HG02943 (cell line): ENCODE measurements around the gene MTX2.
"Not testable (repeated sequence)": the region's sequence is repeated elsewhere in the genome, so short reads cannot be mapped to it uniquely, and the experiment has no call there.

Experiments used
- ATAC-seq: cut with Tn5 transposase; IDR thresholded peaks from one replicate; pipeline ENCODE4 v1.9.1; 2021; ENCODE audit warnings: mild to moderate bottlenecking, low read depth, moderate library complexity; ENCODE audit not compliant: unreplicated experiment

Gene MTX2

GRCh38 chr2:176284461-176285049 lies 15.3 kb downstream of the MTX2 start:
- ATAC-seq, result no peak

- ATAC-seq, result no peak
These were observed 16.1 kb downstream of the MTX2 start for GRCh38 chr2:176285321-176285720.

GRCh38 chr2:176291335-176291734 lies 22.1 kb downstream of the MTX2 start:
- no peak for ATAC-seq

DNA sequence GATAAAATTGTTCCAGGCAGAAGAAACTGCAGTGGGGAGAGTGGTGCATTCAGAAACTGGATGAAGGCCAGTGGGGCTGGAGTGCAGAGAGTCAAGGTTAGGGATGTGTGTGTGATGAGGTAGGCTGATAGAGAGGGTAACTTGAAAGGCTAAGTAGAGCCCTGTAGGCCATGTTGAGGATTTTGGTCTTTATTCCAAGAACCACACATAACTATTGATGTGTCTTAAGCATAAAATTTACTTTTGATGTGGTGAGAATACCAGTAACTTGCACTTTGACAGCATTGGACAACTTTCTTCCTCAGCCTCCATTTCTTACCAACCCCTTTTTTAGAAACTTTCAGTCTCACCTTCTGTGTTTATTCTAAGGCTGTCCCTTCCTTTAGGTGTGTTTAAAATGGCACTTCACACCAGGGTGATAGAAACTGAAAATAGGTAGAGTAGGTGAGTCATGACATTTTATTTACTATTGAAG lies 22.6 kb downstream of the MTX2 start:
- peak; percentile 78 for ATAC-seq

DNA sequence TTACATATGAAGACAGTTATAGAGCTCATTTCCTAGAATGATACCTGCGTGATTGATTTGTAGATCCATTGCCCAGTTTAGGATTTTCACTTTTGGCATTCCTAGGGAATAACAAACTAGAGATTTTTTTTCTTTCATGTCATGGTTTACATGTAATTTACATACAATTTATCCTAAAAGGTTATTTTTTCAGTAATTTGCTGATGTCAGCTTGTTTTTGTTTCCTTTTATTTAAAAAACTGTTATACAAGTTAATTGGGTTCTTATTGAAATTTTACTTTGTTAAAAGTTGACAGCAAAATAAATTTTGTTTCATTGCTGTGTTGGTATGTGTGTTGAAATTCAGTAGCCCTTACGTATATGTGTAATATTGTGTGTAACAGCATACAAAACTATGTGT lies 23.4 kb downstream of the MTX2 start:
- no peak for ATAC-seq

DNA sequence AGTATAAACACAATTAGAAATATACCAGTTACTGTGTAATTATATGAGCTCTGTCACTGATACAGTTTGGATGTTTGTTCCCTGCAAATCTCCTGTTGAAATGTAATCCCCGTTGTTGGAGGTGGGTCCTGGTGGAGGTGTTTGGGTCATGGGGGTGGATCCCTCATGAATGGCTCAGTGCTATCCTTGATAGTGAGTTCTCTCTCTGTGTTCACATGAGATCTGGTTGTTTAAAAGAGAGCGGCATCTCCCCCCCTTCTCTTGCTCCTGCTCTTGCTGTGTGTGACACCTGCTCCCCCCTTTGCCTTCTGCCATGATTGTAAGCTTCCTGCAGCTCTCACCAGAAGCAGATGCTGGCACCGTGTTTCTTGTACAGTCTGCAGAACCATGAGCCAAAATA lies 24.1 kb downstream of the MTX2 start:
- no peak for ATAC-seq

DNA sequence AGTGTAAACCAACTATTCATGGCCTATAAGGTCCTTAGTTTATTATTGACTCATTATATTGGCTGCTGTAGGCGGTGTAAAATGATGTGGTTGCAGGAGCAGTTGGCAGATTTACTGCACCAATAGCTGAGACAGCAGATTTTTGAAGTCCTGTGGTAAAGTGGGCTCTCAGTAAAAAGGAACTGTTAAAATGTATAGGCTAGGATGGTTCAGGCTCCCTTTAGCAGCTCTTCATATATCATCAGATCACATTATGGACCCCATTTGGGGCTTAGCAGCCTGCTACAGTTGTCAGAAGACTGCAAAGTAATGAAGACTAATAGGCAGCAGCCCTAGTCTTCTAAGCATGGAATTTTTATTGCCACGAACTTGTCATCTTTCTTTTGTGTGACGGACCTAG lies 27.8 kb downstream of the MTX2 start:
- ATAC-seq, result no peak

- no peak for ATAC-seq
These were observed 28.5 kb downstream of the MTX2 start for GRCh38 chr2:176297737-176298136.

- ATAC-seq, result not testable (repeated sequence)
These were observed 36.8 kb downstream of the MTX2 start for GRCh38 chr2:176306020-176306419.

GRCh38 chr2:176317199-176317598 lies 48.0 kb downstream of the MTX2 start:
- no peak for ATAC-seq

DNA sequence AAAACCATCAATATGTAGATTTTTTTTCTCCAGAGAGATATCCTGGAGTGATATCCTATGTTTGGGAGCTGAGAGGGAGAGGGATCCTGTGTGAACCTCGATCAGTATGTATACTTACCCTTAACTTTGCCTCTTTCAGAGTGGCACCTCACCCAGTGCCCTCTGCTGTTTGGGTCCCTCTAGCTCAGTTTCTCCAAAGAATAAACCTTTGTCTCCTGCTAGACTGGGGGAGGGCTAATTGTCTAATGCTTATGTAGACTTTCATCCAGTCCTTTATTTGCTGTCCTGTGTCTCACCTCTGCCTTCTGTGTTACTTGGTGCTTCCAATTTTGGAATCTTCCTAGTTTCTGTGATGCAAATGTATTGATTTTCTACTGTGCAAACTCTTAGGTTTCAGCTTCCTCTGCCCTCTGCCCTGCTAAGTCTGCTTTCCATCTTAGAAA lies 48.4 kb downstream of the MTX2 start:
- ATAC-seq, result no peak

DNA sequence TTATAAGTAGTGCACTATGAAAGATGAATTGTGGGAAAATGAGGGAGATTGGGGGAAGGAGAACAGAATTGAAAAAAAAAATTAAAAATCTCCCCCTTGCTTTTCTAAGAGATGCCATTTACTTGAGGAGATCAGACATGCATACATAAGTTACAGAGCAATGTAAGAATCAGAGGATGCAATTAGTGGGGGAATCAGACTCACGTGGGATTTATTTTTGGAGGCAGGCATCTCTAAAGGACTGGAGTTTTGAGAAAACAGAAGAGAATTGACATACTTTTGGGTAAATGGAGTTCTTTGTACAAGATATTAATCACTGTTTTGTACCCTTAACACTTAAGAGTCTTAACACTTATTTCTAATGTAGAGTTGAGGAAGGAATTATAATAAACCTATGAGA lies 52.7 kb downstream of the MTX2 start:
- no peak for ATAC-seq

DNA sequence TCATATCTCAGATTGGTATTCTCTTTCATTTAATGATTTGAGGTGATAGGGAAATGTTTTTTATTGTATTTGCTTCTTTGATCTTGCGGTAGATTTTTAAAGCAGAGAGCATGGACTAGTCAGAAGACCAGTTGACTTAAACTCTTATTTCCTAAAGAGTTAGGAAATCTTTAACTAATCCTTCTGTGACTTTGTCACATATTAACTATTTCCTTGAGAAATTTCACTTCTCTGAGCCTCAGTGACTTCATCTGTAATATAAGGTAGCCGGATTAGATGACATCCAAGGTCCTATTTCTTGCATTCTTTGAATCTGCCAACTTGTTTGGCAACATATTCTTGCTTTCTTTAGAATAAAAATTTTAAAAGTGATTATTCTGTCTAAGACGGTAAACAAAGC lies 55.6 kb downstream of the MTX2 start:
- ATAC-seq, result no peak

DNA sequence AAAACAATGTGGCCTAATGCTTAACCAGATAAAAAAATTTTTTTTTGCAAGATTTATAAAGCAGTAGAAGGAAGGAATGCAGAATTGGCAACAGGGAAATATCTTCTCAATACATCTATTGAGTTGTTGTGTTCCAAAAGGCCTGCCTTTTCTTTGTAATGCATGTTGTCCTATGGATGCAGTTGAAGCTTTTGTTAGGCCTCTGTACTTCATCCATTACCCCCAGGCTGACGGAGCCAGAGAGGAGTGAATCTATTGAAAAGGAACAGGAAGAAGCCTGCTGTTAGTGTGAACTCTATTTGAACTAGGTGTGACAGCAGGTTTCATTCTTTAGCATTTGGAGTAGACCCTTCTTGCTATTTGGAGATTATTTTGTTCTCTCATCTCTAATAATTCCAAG lies 56.5 kb downstream of the MTX2 start:
- no peak for ATAC-seq

DNA sequence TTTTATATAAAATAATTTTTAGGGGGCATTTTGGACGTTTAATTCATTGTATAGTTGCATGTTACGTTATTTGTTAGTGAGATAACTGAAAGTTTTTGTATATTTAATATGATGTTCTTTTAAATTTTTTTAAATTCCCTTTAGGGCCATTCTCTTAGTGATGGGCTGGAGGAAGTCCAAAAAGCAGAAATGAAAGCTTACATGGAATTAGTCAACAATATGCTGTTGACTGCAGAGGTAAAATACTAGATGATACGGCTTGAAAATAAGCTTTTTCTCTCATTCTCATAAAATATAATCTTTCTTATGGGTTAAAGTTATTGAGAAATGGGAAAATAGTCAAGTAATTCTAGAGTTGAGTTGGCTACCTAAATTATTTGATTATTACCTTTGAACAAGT lies 58.9 kb downstream of the MTX2 start:
- ATAC-seq, result no peak

GRCh38 chr2:176330612-176331011 lies 61.4 kb downstream of the MTX2 start:
- ATAC-seq, result no peak

DNA sequence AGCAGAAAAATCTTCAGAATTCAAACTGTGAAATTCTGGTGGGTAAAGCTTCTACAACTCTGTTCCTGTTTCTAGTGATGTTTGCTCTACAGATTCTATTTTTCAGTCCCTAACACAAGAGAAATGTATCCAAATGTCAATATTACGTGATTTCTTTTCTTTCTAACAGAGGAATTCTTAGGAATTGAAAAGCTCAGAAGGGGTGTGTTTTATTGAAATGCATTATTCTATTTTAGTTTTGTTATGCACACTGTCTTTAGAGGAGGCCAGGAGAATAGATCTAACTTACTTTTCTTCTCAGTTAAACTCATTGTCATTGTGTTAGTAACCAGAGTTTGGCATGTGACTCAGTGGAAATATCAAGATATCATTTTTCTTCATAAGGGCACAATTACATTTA lies 62.4 kb downstream of the MTX2 start:
- ATAC-seq, result no peak

GRCh38 chr2:176334729-176335128 lies 65.5 kb downstream of the MTX2 start:
- ATAC-seq, result no peak

- ATAC-seq, result no peak
These were observed 69.2 kb downstream of the MTX2 start for GRCh38 chr2:176338395-176338794.

DNA sequence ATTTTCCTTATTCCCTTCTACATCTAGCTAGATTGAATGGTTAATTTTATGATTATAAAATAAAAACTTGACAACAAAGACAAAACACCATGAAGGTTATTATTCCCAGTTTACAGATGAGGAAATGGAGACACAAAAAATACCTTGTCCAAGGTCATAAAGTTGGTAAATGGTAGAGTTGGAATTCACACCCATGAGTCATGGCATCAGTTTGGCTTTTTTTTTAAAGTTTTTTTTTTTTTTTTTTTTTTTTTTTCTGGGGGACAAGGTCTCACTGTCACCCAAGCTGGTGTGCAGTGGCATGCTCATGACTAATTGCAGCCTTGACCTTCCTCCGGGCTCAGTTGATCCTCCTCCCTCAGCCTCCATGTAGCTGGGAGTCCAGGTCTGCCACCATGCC lies 70.0 kb downstream of the MTX2 start:
- no peak for ATAC-seq

DNA sequence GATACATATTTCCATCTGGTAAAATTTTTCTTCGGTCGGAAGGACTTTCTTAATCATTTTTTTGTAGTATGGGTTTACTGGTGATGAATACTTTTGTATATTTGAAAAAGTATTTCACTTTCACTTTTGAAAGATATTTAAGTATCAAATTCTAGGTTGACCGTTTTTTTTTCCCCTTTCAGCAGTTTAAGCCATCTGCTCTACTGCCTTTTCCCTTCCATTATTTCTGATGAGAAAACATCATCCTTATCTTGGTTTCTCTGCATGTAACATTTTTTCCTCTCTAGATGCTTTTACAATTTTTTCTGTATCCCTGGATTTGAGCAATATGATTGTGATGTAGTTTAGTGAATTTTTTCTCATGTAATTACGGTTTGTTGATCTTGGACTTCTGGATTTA lies 87.0 kb downstream of the MTX2 start:
- ATAC-seq, result no peak

DNA sequence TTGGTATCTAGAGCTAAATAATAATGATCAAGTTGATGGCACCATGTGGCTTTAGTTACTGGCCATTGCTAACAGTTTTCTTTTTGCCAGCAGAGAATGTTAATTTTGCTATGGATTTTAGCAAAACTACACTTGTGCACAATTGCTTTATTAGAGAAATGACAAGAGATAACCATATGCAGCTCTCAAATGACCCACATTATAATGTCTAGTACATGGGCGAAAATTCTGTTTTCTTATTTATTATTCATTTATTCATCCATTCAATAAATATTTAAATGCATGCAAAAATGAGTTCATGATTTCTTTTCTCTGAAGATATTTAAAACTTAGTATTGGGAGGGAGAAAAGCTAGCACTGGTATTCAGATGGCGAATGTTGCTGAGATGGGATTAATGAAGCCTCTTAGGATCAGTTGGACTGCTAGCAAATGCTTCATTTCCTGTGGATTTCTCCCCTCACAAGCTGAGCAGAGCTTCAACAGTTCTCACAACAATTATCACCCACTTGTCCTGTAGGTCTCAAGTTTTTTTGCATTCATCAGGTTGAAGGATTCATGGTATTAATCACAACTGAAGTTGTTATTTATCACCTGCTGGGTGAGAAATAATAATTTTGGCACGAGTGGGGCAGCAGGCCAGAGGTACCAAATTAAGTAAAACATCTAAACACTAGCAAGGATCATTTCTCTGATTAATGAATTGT lies 95.2 kb downstream of the MTX2 start:
- no peak for ATAC-seq
